ENCODE data around the gene MOCOS.
"Not testable (repeated sequence)": the region's sequence is repeated elsewhere in the genome, so short reads cannot be mapped to it uniquely, and the experiment has no call there.

MOCOS gene, protein sequence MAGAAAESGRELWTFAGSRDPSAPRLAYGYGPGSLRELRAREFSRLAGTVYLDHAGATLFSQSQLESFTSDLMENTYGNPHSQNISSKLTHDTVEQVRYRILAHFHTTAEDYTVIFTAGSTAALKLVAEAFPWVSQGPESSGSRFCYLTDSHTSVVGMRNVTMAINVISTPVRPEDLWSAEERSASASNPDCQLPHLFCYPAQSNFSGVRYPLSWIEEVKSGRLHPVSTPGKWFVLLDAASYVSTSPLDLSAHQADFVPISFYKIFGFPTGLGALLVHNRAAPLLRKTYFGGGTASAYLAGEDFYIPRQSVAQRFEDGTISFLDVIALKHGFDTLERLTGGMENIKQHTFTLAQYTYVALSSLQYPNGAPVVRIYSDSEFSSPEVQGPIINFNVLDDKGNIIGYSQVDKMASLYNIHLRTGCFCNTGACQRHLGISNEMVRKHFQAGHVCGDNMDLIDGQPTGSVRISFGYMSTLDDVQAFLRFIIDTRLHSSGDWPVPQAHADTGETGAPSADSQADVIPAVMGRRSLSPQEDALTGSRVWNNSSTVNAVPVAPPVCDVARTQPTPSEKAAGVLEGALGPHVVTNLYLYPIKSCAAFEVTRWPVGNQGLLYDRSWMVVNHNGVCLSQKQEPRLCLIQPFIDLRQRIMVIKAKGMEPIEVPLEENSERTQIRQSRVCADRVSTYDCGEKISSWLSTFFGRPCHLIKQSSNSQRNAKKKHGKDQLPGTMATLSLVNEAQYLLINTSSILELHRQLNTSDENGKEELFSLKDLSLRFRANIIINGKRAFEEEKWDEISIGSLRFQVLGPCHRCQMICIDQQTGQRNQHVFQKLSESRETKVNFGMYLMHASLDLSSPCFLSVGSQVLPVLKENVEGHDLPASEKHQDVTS

GRCh38 chr18:36187193-36187825, at the start of gene MOCOS:
Gene MOCOS (plus strand): TSS chr18:36187497. CDS start chr18:36187540, 43 bp downstream.
- DNase-seq (ENCODE audit: low spot score) = peak; percentile 37

DNA sequence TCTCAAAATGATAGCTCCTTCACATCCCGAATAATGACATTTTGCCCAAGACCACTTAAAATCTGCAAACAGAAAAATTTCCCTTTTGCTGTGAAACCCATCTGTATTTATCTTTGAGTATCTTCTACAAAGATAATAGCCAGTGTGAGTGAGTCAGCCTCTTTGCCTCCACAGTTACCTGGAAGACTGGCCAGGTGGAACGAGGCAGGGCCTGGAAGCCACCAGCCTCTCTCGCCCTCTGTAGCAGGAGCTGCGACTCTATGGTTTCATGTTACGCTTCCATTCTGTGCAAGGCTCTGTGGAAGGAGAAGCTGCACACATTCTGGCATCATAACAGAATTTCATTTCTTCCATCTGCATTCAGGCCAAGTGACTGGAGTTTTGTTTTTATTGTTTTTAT, 48.1 kb upstream of the MOCOS start:
- DNase-seq (ENCODE audit: low spot score) = no peak

GRCh38 chr18:36141576-36141975, 45.7 kb upstream of the MOCOS start:
- DNase-seq (ENCODE audit: low spot score) = no peak

GRCh38 chr18:36142751-36143150, 44.5 kb upstream of the MOCOS start:
- DNase-seq (ENCODE audit: low spot score) = no peak

DNA sequence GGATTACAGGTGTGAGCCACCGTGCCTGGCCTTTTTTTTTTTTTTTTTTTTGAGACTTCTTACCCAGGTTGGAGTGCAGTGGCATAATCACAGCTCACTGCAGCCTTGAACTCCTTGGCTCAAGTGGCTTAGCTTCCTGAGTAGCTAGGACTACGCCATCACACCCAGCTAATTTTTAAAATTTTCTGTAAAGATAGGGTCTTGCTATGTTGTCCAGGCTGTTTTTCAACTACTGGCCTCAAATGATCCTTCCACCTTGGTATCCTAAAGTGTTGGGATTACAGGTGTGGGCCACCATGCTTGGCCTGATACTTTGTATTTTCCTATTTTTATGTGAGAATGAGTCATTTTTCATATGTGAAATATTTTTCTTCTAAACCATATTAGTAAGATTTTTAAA, 43.9 kb upstream of the MOCOS start:
- DNase-seq (ENCODE audit: low spot score) = no peak

- no peak for DNase-seq (ENCODE audit: low spot score)
Measured at GRCh38 chr18:36149514-36150289, 37.6 kb upstream of the MOCOS start.

DNA sequence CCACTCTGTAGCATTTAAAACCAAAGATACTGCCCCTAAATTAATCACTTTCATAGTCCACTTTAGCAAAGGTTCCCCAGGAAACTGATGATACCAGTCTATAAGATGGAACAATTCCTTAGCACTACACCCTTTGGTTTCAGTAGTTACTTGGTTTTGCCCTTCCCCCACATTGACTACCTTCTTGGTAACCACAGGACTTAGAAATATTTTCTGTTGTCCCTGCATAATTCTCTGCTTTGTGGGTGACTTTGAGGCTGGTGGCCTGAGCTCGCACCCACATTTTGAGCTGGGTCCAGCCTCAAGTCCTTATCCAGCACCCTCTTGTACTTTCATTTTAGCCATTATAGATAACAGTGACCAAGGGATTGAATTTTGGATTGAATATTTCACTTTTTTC, 34.5 kb upstream of the MOCOS start:
- no peak for DNase-seq (ENCODE audit: low spot score)

DNA sequence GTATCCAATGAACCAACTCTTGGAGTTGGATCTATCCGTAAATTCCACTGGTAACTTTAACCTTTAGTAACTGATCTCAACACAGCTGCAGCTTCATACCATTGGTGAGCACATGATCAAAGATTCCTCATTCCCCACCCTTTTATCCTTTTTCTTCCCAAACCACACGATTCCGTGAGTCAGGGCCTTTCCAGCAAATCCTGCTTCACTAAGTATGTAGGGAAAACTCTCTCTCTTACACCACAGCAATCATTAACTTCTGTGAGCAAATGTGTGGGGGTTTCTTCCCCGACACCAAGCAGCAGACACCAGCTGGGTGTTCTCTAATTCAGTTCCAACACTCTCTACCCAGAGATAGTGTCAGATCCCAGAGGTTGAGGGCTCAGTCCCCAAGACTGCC, 34.1 kb upstream of the MOCOS start:
- DNase-seq (ENCODE audit: low spot score) = no peak

DNA sequence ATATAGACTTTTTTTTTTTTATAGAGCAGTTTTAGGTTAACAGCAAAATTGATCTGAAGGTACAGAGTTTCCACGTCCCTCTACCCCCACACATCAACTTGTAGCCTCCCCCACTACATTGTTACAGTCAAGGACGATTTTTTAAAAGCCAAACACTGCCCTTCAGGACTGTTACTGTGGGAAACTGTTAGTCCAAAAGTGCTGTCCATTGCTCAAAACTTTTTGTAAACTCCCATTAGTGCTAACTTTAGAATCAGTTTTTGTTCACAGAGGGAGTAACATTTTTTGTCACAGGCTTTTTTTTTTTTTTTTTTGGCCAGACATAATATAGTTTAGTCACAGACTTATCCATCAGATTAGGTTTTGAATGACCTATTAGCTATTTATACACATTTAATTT, 33.5 kb upstream of the MOCOS start:
- no peak for DNase-seq (ENCODE audit: low spot score)

GRCh38 chr18:36155851-36156757, 31.2 kb upstream of the MOCOS start:
- DNase-seq (ENCODE audit: low spot score) = no peak

DNA sequence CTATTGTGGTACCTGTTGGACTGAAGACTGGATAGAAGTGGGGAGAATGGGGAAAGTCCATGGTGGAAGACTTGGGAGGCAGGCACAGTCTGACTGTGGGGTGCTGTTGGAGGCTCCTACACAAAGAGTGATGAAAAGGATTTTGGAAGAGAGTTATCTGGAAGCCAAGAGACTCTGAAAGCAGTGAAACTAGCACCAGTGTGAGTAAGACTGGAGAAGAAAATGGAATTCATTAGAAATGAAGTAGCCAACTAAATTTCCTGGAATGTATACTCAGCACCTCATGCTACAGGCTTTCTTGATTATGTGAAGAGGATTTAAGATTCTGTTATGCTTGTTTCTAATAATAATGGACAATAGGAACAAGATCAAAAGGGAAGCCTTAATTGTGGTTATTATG, 29.9 kb upstream of the MOCOS start:
- DNase-seq (ENCODE audit: low spot score) = no peak

GRCh38 chr18:36158266-36158867, 28.9 kb upstream of the MOCOS start:
- DNase-seq (ENCODE audit: low spot score) = peak; percentile 4

DNA sequence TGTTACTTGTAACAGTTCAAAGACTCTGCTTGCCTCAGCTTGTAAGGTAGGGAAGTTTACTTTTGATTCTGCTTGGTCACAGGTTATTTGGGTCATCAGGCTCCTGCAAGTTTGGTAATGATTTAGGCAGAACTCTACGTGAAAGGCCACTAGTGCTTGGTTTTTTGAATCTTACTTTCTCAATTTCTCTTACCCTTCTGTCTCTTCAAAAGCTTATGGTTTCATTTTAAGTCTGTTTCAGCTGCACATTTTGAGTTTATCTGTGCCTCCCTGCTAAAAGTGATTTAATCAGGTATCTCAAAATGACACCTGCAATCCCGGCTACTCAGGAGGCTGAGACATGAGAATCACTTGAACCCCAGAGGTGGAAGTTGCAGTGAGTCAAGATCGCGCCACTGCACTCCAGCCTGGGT, 26.3 kb upstream of the MOCOS start:
- no peak for DNase-seq (ENCODE audit: low spot score)

DNA sequence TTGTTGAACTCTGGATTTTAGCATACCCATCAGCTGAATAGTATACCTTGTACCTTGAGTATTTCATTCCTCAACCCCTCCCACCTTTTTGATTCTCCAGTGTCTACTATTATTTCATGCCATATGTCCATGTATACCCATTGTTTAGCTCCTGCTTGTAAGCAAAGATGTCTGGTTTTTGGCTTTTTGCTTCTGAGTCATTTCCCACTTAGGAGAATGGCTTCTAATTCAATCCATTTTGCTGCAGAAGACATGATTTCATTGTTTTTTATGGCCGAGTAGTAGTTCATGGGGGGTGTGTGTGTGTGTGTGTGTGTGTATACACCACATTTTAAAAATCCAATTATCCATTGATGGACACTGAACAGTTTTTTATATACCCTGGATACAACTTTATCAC, 24.3 kb upstream of the MOCOS start:
- no peak for DNase-seq (ENCODE audit: low spot score)

GRCh38 chr18:36167692-36168218, 19.5 kb upstream of the MOCOS start:
- no peak for DNase-seq (ENCODE audit: low spot score)

DNA sequence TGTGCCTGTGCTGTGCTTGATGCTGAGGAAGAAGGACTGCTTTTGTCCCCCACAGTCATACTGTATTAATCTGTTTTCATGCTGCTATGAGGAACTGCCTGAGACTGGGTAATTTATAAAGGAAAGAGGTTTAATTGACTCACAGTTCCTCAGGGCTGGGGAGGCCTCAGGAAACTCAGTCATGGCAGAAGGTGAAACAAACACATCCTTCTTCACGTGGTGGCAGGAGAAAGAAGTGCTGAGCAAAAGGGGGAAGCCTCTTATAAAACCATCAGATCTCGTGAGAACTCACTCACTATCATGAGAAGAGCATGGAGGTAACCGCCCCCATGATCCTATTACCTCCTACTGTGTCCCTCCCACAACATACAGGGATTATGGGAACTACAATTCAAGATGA, 19.0 kb upstream of the MOCOS start:
- not testable (repeated sequence) for DNase-seq (ENCODE audit: low spot score)

- no peak for DNase-seq (ENCODE audit: low spot score)
Measured at GRCh38 chr18:36169938-36170337, 17.4 kb upstream of the MOCOS start.

- no peak for DNase-seq (ENCODE audit: low spot score)
Measured at GRCh38 chr18:36175481-36175880, 11.8 kb upstream of the MOCOS start.

GRCh38 chr18:36176177-36176584, 11.1 kb upstream of the MOCOS start:
- DNase-seq (ENCODE audit: low spot score) = no peak

GRCh38 chr18:36176711-36177110, 10.6 kb upstream of the MOCOS start:
- no peak for DNase-seq (ENCODE audit: low spot score)

Data from Ammon's horn (tissue), 1 donor.